Neuron (in vitro differentiated cells): ENCODE results near the gene HJV.

Source experiments
- H2AFZ ChIP-seq: one replicate; pipeline ENCODE4 v1.6.1; 2013; ENCODE audit warnings: low read depth, mild to moderate bottlenecking, inconsistent platforms, low read length, moderate library complexity
- H3K27me3 ChIP-seq: one replicate; pipeline ENCODE4 v1.6.1; 2013; ENCODE audit warnings: low read length; ENCODE audit not compliant: insufficient read depth
- H3K36me3 ChIP-seq: one replicate; pipeline ENCODE4 v1.6.1; 2013; ENCODE audit warnings: low read length; ENCODE audit not compliant: insufficient read depth
- H3K4me1 ChIP-seq: one replicate; pipeline ENCODE4 v1.6.1; 2013; ENCODE audit warnings: low read length; ENCODE audit not compliant: insufficient read depth
- H3K4me3 ChIP-seq: 2 replicates; pipeline ENCODE4 v1.5.1; 2013; ENCODE audit warnings: mild to moderate bottlenecking, low read length, moderate library complexity
- H3K9me3 ChIP-seq: one replicate; pipeline ENCODE4 v1.6.1; 2013; ENCODE audit warnings: low read length

The HJV gene

DNA sequence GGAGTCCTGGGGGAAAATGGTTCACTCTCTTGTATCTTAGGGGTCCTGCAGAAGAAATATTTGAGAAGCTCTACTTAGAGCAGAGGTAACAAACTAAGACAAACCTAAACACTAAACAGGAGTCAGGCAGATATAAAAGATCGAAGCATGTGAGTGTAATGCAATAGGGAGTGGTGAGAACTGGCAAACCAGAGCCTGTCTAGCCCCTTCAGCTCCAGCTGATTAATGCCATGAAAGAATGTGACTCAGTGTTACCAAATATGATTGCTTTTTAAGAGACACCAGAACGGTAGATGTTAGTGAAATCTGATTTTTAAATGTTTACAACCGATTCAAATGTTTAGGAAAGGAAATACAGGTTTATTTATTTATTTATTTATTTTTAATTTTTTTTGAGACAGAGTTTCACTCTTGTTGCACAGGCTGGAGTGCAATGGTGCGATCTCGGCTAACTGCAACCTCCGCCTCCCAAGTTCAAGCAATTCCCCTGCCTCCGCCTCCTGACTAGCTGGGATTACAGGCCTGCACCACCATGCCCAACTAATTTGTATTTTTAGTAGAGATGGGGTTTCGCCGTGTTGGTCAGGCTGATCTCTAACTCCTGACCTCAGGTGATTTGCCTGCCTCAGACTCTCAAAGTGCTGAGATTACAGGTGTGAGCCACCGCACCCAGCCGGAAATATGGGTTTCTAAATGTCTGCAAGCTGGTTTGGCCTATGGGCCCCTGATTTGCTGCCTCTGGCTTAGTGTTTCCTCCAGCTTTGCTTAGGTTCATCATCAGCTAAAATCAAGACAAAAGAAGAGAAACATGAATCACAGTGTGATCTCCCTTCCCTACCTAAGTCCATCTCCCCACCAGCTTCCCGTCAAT lies 37.3 kb downstream of the HJV start:
- Histone ChIP-seq H2AFZ (no peak overlapping the region), H3K36me3 (no peaks in the 10 kb centered on the region), H3K9me3 (no peaks in the 10 kb centered on the region), H3K27me3 (no peaks in the 10 kb centered on the region), H3K4me1 (peaks cover 34% of the 10 kb centered on the region), H3K4me3 (no peak overlapping the region)

DNA sequence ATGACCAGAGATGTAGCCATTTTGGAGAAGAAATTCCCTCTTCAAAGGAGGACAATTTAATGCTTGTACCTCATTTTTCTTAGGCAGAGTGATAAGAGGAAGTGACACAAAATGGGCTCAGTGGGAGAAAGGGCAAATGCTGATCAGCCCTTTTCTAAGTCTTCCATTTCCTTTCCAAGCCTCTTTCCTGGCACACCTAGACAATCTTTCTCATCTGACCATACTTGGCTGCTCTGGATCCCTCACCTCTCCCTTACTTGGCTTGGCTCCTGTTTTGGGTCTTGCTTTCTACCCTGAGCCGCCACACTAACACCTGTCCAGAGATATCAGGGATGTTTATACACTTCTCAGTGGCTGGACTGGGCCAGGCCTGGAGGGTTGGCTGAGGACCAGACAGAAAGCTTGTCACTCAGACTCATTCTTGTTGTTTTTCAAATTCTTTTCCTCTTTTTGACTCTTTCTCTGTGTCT lies 38.3 kb downstream of the HJV start:
- Histone ChIP-seq H3K4me3 (no peak overlapping the region), H3K9me3 (no peaks in the 10 kb centered on the region), H3K4me1 (peaks cover 43% of the 10 kb centered on the region), H3K27me3 (no peaks in the 10 kb centered on the region), H3K36me3 (no peaks in the 10 kb centered on the region), H2AFZ (no peak overlapping the region)

DNA sequence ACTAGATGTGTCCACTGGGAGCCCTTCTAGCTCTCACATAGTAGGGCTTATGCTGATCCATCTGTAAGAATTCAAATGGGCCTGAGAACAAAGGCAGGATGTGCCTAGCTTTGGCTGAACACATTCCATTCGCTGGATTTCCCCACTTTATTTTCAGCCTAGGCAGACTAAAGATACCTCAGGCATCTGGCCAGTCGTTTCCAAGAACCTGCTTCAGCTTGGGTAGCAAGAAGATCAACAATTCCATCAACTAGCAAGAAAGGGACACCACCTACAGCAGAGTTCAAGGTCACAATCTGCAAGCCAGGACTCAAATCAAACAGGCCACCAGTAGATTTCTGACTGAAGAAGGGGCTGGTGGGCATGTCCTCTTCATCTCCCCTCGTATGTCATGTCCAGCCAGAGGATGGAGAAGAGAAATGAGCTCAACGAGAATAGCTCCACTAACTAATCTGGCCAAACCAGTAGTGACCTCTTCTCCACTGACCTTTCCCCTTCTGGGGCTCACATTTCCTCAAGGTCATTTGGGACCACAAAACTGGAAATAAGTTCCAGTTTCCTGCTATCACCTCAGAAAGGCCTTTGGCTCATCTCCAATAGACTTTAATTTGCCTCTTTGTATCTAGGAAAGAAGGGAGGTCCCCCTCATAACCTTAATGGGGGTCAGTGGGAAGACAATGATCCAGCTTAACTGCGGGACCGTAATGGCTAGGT lies 39.4 kb downstream of the HJV start:
- H3K4me3 ChIP-seq, result no peak overlapping the region
- no peak overlapping the region for H2AFZ ChIP-seq
- H3K36me3 ChIP-seq, result no peaks in the 10 kb centered on the region
- H3K4me1 ChIP-seq, result peaks cover 50% of the 10 kb centered on the region
- no peaks in the 10 kb centered on the region for H3K9me3 ChIP-seq
- H3K27me3 ChIP-seq, result no peaks in the 10 kb centered on the region

DNA sequence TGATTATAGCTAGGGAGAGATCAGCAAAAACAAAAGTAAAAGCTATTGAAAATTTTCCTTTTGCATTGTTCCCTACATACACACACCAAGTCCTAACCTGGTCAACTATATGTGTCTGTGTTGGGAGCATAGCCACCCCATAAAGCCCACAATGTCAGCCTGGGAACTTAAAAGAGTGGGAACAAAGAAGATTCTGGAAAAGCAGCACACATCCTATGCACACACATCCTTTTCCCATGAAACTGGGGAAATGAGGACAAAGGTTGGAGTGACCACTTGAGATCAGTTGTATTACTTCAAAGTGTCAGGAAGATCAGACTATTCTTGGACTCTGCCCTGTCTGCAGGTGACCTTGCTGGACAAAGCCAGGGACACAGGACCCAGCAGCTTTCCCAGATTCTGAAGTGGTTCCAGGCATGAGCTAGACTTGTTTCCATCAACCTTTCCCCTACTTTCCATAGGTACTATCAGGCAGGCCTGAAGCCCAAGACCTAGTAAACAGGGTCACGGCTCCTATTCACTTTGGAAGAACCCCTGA lies 41.0 kb downstream of the HJV start:
- Histone ChIP-seq H3K36me3 (no peaks in the 10 kb centered on the region), H2AFZ (no peak overlapping the region), H3K9me3 (no peaks in the 10 kb centered on the region), H3K27me3 (no peaks in the 10 kb centered on the region), H3K4me1 (peaks cover 38% of the 10 kb centered on the region), H3K4me3 (no peak overlapping the region)

DNA sequence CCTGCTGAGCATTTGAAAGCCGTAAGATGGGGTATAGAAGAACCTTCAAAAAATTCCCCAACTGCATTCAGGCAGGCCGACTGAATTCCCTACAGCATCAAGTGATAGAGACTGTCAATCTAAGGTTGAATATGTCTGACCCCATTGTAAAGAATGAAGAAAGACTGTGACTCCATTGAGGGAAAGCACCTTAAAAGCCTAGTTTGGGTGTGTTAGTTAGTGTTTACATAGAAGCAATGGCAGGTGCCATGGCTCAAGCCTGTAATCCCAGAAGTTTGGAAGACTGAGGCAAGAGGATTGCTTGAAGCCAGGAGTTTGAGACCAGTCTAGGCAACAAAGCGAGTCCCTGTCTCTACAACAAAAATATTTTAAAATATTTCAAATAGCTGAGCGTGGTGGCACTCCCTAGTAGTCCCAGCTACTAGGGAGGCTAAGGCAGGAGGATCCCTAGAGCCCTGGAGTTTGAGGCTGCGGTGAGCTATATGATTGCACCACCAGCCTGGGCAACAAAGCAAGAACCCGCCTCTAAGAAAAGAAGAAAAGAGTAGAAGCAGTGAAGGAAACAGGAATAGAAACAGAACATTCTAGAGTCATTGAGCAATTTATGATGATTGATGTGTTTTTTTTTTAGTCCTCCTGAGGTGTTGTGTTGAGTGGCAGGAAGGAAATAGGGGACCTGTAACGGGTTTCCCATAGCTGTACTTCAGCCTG lies 41.6 kb downstream of the HJV start:
- Histone ChIP-seq H3K9me3 (no peaks in the 10 kb centered on the region), H3K4me3 (no peak overlapping the region), H3K4me1 (peaks cover 32% of the 10 kb centered on the region), H3K36me3 (no peaks in the 10 kb centered on the region), H2AFZ (no peak overlapping the region), H3K27me3 (no peaks in the 10 kb centered on the region)

DNA sequence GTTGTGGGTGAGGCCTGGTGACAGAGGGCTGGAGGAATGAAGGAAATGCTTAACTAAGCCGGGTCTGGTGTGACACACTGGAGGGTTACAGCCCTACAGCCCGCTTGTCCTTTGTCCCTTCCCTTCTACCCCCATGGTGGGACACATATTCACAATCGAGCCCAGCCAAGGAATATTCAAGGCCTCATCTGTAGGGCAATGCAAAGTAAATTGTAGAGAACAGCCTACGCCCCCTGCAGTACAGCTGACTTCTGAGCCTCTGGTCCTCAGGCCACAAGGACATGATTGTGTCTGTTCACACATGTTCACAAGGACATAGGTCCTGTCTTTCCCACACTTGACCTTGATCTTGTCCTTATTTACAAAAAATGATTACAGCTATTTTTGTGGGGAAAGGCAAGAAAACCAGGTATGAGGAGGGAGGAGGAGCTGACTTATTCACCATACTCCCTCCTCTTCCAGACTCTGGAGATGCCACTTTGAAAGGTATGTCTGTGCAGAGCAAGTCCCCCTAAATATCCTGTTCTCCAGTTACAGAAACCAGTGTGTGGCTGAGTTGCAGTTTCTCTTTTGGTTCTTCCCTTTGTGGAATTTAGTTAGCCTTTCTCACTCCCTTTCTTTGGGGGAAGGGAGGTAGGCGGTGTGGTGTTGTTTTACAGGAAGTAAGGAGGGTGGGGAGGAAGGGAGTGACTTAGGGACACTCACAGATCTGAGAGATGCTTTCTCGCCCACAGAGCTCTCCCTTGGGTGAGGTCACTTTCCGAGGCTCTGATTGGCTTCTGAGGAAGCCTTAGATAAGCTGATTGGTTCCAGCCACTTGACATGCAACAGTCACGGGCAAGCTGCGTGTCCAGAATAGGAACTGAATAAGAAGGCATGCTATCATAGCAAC lies 42.4 kb downstream of the HJV start:
- Histone ChIP-seq H3K27me3 (no peaks in the 10 kb centered on the region), H2AFZ (no peak overlapping the region), H3K4me1 (peaks cover 29% of the 10 kb centered on the region), H3K36me3 (no peaks in the 10 kb centered on the region), H3K4me3 (peak overlapping the region; percentile 25), H3K9me3 (no peaks in the 10 kb centered on the region)

DNA sequence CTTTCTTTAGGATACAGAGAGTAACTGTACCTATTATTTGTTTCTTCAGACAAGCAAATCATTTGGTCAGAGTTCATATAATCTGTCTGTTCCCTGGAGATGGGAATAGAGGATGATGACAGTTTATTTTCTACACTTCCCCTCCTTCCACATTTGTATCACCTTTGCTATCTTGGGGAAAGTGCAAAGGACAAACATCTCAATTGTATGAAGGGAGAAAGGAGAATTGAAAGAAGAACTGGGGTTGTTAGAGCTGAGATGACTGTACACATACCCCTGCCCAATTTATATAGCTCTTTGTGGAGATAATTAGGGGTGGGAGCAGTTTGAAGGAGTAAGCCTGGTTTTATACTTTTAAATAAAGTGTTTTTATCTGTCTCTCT lies 43.1 kb downstream of the HJV start:
- H3K36me3 ChIP-seq, result no peaks in the 10 kb centered on the region
- no peaks in the 10 kb centered on the region for H3K9me3 ChIP-seq
- H3K4me3 ChIP-seq, result peak overlapping the region; percentile 25
- peaks cover 29% of the 10 kb centered on the region for H3K4me1 ChIP-seq
- H2AFZ ChIP-seq, result no peak overlapping the region
- H3K27me3 ChIP-seq, result no peaks in the 10 kb centered on the region

DNA sequence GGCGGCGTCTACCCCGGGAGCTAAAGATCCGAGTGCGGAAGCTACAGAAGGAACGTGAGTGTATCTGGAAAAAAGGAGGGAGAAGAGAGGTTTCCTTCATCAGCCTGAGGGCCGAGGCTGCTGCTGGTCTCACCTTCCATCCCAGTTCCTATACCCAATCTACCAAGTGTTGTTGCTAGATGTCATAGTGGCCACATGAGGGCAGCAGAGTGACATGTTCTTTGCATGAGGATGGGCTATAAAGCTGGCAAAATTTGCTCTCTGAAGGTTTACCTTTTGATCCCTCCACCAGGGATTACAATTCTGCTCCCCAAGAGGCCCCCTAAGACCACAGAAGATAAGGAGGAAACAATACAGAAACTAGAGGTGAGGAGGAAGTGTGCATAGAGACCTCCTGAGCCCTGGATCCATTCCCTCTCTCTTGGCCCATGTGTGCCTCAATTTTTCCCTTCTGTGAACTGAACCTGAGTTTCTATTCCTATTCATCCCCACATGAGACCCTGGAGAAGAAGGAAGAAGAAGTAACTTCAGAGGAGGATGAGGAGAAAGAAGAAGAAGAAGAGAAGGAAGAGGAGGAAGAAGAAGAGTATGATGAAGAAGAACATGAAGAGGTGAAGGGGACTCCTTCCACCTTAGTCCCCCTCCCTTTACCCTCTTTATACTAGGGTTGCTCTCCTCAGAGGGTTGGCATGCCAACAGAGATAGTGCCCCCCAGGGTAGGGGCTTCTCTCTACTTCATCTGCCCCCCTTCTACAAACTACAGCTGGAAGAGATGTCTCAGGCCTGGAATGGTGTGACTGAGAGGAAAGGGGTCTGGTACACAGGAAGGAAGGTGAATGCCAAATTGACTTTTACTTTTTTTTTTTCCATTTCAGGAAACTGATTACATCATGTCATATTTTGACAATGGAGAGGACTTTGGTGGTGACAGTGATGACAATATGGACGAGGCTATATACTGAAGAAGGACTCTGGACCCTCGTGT lies 43.8 kb downstream of the HJV start:
- Histone ChIP-seq H3K4me1 (peaks cover 29% of the 10 kb centered on the region), H2AFZ (no peak overlapping the region), H3K36me3 (no peaks in the 10 kb centered on the region), H3K4me3 (peak overlapping the region; percentile 25), H3K27me3 (no peaks in the 10 kb centered on the region), H3K9me3 (no peaks in the 10 kb centered on the region)

DNA sequence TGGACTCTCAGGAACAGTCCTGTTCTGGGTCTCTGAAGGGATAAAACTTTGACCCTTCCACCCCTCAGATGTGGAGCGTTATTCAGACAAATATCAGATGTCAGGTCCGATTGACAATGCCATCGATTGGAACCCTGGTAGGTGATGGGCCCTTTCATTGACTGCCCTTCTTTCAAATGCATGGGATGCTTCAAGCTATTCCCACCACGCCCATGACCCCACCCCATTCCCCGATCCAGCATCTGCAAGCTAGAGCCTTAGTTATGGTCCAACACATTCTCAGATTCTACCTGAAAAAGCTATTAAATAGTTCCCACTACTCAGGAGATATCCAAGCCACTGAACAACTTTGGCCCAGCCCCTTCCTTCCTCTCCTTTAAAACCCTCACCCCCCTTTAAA lies 44.5 kb downstream of the HJV start:
- H2AFZ ChIP-seq, result no peak overlapping the region
- H3K36me3 ChIP-seq, result no peaks in the 10 kb centered on the region
- no peaks in the 10 kb centered on the region for H3K9me3 ChIP-seq
- no peaks in the 10 kb centered on the region for H3K27me3 ChIP-seq
- H3K4me1 ChIP-seq, result peaks cover 29% of the 10 kb centered on the region
- H3K4me3 ChIP-seq, result no peak overlapping the region

DNA sequence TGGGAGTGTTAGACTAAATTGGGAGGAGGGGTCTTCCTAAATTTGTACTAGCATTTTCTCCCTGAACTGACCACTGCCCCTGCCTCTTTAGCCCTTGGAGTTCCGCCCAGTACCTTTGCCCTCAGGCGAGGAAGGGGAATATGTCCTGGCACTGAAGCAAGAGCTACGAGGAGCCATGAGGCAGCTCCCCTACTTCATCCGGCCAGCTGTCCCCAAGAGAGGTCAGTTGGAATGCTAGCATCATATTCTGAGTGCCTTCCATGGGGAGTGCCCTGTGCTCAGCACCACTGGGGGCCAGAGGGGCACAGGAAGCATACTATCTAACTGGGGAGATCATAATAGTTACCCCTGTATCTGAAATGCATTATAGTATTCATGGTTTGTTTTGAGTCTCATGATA lies 46.3 kb downstream of the HJV start:
- Histone ChIP-seq H3K36me3 (no peaks in the 10 kb centered on the region), H3K4me3 (no peak overlapping the region), H3K9me3 (no peaks in the 10 kb centered on the region), H3K27me3 (no peaks in the 10 kb centered on the region), H3K4me1 (peaks cover 23% of the 10 kb centered on the region), H2AFZ (no peak overlapping the region)

DNA sequence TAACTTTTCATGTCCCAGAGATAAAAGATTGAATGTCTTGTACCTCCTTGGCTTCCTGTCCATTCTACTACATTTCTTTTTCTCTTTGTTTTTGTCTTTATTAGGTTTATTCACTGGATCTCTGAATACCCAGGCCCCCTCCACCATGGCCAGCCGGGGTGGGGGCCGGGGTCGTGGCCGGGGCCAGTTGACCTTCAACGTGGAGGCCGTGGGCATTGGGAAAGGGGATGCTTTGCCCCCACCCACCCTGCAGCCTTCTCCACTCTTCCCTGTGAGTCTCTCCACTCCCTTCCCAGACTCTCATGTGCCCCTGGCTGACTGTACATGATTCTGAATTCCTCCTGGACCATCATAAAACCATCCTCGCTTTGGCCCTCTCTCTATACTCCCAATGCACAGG lies 46.8 kb downstream of the HJV start:
- Histone ChIP-seq H3K27me3 (no peaks in the 10 kb centered on the region), H3K36me3 (no peaks in the 10 kb centered on the region), H2AFZ (no peak overlapping the region), H3K4me1 (peaks cover 18% of the 10 kb centered on the region), H3K9me3 (no peaks in the 10 kb centered on the region), H3K4me3 (no peak overlapping the region)
